GM19351 (cell line): ENCODE data around the gene C4BPA.

Experiments used
- ATAC-seq: cut with Tn5 transposase; IDR thresholded peaks from one replicate; pipeline ENCODE4 v1.9.1; 2021; ENCODE audit warnings: mild to moderate bottlenecking, moderate library complexity; ENCODE audit not compliant: unreplicated experiment

C4BPA gene

GRCh38 chr1:207112616-207113296, 8.7 kb downstream of the C4BPA start:
- no peak for ATAC-seq

- ATAC-seq, result no peak
Observed at GRCh38 chr1:207115269-207115668, 11.2 kb downstream of the C4BPA start.

GRCh38 chr1:207124389-207124788, 20.4 kb downstream of the C4BPA start:
- ATAC-seq, result no peak

GRCh38 chr1:207128336-207128921, 24.4 kb downstream of the C4BPA start:
- no peak for ATAC-seq

GRCh38 chr1:207129053-207129452, 25.0 kb downstream of the C4BPA start:
- ATAC-seq, result no peak

- ATAC-seq, result no peak
Observed at GRCh38 chr1:207130252-207131036, 26.4 kb downstream of the C4BPA start.

GRCh38 chr1:207131163-207131562, 27.1 kb downstream of the C4BPA start:
- ATAC-seq, result no peak

GRCh38 chr1:207134581-207134980, 30.5 kb downstream of the C4BPA start:
- no peak for ATAC-seq

GRCh38 chr1:207139616-207140015, 35.6 kb downstream of the C4BPA start:
- no peak for ATAC-seq

GRCh38 chr1:207140536-207140935, 36.5 kb downstream of the C4BPA start:
- ATAC-seq, result no peak

GRCh38 chr1:207145401-207146058, 41.5 kb downstream of the C4BPA start:
- no peak for ATAC-seq

- no peak for ATAC-seq
Observed at GRCh38 chr1:207151920-207152319, 47.9 kb downstream of the C4BPA start.

GRCh38 chr1:207152792-207153468, 48.9 kb downstream of the C4BPA start:
- ATAC-seq, result no peak

- no peak for ATAC-seq
Observed at GRCh38 chr1:207155028-207155427, 51.0 kb downstream of the C4BPA start.

GRCh38 chr1:207156095-207156494, 52.1 kb downstream of the C4BPA start:
- ATAC-seq, result no peak

- ATAC-seq, result no peak
Observed at GRCh38 chr1:207156826-207157225, 52.8 kb downstream of the C4BPA start.

GRCh38 chr1:207164086-207164485, 60.1 kb downstream of the C4BPA start:
- ATAC-seq, result no peak

GRCh38 chr1:207172321-207172720, 68.3 kb downstream of the C4BPA start:
- no peak for ATAC-seq

- no peak for ATAC-seq
Observed at GRCh38 chr1:207172885-207173284, 68.9 kb downstream of the C4BPA start.

GRCh38 chr1:207173396-207173795, 69.4 kb downstream of the C4BPA start:
- ATAC-seq, result no peak

GRCh38 chr1:207174913-207175312, 70.9 kb downstream of the C4BPA start:
- no peak for ATAC-seq
